Neural progenitor cell (in vitro differentiated cells): Measurements from ENCODE around the gene TMEM94.

Experiments used
- EZH2 ChIP-seq: fragments of 200-600 bp; sonication (generic); IDR thresholded peaks from 2 replicates; pipeline ENCODE4 v1.6.1; 2017; ENCODE audit warnings: antibody characterized with exemption, mild to moderate bottlenecking, moderate library complexity
- EZH2phosphoT487 ChIP-seq: fragments of 200-600 bp; sonication (generic); IDR thresholded peaks from 2 replicates; pipeline ENCODE4 v1.6.1; 2017; ENCODE audit warnings: antibody characterized with exemption

DNA sequence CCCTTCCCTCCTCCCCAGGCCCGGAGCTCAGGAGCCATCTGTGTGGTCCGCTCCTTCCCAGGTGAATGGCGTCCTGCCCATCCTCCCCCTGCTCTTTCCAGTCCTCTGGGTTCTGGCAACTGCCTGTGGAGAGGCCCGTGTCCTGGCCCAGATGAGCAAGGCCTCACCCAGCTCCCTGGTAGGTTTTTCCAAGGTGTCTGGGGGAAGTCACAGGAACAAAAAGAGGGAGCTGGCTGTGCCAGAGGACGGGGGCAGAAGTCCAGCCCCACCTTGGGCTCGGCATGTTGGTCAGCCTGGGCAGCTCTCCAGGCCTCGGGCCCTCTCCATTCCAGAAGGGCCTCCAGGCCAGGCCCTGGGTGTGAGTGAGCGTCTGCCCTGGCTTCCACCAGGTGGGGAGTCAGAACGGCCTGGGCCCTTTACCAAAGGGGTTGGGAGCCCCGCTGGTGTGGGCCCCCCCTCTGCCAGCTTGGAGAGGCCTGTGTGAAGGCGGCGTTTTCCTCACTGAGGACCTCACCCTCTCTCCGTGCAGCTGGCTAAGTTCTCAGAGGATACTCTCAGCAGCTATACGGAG is 33.8 kb downstream of the TMEM94 start:
- TF ChIP-seq EZH2 (no peak), EZH2phosphoT487 (no peak)
